ENCODE results near the gene RNF186.

- TF ChIP-seq CTCF (optimal IDR thresholded peaks at IDR 0.05 in 1 of 3, IDR thresholded peaks at IDR 0.05 in 1 of 3, conservative IDR thresholded peaks at IDR 0.05 in 1 of 3; ENCODE audit: extremely low read depth in 1 of 3, insufficient read depth in 2 of 3, low read length in 3 of 3) = no peak
- no peak for TF ChIP-seq EZH2 (IDR thresholded peaks at IDR 0.05; ENCODE audit: low read length)
These were observed at the start of gene RNF186 for GRCh38 chr1:19814681-19815503.
